Muscle of leg (tissue), 11 donors: ENCODE data around the gene SELENOW. TPM values are rescaled to one million over a fixed set of nuclear protein-coding genes. Genes with fewer than 3 reads are reported as not detected.
"Not testable (repeated sequence)": the region's sequence is repeated elsewhere in the genome, so short reads cannot be mapped to it uniquely, and the experiment has no call there.

Source experiments
- DNase-seq: peaks from one replicate; pipeline ENCODE4 v3.0.0; 2013
- H3K27ac ChIP-seq: one replicate; pipeline ENCODE4 v1.5.1; 2013; ENCODE audit warnings: mild to moderate bottlenecking, low read length, control low read depth
- H3K27me3 ChIP-seq: one replicate; pipeline ENCODE4 v1.6.1; 2013; ENCODE audit warnings: low read length; ENCODE audit not compliant: control insufficient read depth, insufficient read depth
- H3K36me3 ChIP-seq: one replicate; pipeline ENCODE4 v1.6.1; 2013; ENCODE audit warnings: low read length; ENCODE audit not compliant: control insufficient read depth, insufficient read depth
- H3K4me1 ChIP-seq: one replicate; pipeline ENCODE4 v1.6.1; 2013; ENCODE audit warnings: low read length; ENCODE audit not compliant: control insufficient read depth, insufficient read depth
- H3K4me3 ChIP-seq: one replicate; pipeline ENCODE4 v1.5.1; 2013; ENCODE audit warnings: low read length, control low read depth
- H3K9me3 ChIP-seq: replicated peaks from 2 replicates; pipeline ENCODE4 v1.6.1; 2013; ENCODE audit warnings: low read depth, low read length; ENCODE audit not compliant: control insufficient read depth
- WGBS: methylation state at CpG from one replicate; pipeline ENCODE4 v1.1.5; 2013; ENCODE audit warnings: missing lambda C conversion rate; ENCODE audit not compliant: insufficient coverage; 5-methylcytosine and 5-hydroxymethylcytosine counted together
- polyA plus RNA-seq, 8 donors: library from polyadenylated mRNA; unstranded; fragments of 120-200 nt; gene quantifications; one replicate each; pipeline versions ENCODE4 v1.2.1 to v1.2.3, GENCODE V29; 2013; ENCODE audit warnings: inconsistent platforms in 1 of 8, low replicate concordance in 1 of 8; ENCODE audit not compliant: insufficient read length in 8 of 8, insufficient read depth in 1 of 8
- total RNA-seq: library from RNA; stranded (reverse); fragments of 120-200 nt; gene quantifications from one replicate; pipeline ENCODE4 v1.2.4, GENCODE V29; 2013

Gene SELENOW
- total and polyA plus RNA-seq, 9 donors: 688 to 1,360 (median 886) TPM

DNA sequence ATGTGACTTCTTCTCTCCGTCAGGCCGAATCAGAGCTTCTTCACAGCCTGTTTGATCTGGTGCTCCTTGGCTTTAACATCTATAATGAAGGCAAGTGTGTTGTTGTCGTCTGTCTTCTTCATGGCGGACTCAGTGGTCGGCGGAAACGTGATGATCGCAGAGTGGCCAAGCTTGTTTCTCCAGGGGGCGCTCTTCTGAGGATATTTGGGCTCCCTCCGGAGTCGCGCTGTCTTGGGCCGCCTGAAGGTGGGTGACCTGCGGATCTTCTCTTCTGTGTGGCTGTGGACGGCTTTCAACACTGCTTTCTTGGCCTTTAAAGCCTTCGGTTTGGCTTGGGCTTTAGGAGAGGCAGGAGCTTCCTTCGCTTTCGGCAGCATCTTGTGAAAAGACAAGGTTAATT lies 16.0 kb downstream of the SELENOW start:
- DNase-seq: no peak
- peaks cover 3% of the 10 kb centered on the region for H3K9me3 ChIP-seq
- H3K4me1 ChIP-seq: peaks cover 3% of the 10 kb centered on the region
- 73% methylated on average over 11 of the region's 18 CpGs for whole genome bisulfite sequencing
- no peak overlapping the region for H3K27ac ChIP-seq
- H3K27me3 ChIP-seq: no peaks in the 10 kb centered on the region
- no peak overlapping the region for H3K4me3 ChIP-seq
- no peaks in the 10 kb centered on the region for H3K36me3 ChIP-seq

- no peaks in the 10 kb centered on the region for H3K36me3 ChIP-seq
- no CpG with 5 or more reads among the region's 2 CpGs for WGBS
- DNase-seq: no peak
- no peaks in the 10 kb centered on the region for H3K4me1 ChIP-seq
- H3K27ac ChIP-seq: no peak overlapping the region
- no peaks in the 10 kb centered on the region for H3K27me3 ChIP-seq
- H3K4me3 ChIP-seq: no peak overlapping the region
- H3K9me3 ChIP-seq: peaks cover 7% of the 10 kb centered on the region
Measured at GRCh38 chr19:47796785-47797184, 18.3 kb downstream of the SELENOW start.

- no peaks in the 10 kb centered on the region for H3K36me3 ChIP-seq
- no peaks in the 10 kb centered on the region for H3K4me1 ChIP-seq
- DNase-seq: no peak
- H3K4me3 ChIP-seq: no peak overlapping the region
- WGBS: 75% methylated on average over 7 of the region's 14 CpGs
- no peak overlapping the region for H3K27ac ChIP-seq
- peaks cover 4% of the 10 kb centered on the region for H3K9me3 ChIP-seq
- H3K27me3 ChIP-seq: no peaks in the 10 kb centered on the region
Measured at GRCh38 chr19:47797996-47798903, 19.7 kb downstream of the SELENOW start.

DNA sequence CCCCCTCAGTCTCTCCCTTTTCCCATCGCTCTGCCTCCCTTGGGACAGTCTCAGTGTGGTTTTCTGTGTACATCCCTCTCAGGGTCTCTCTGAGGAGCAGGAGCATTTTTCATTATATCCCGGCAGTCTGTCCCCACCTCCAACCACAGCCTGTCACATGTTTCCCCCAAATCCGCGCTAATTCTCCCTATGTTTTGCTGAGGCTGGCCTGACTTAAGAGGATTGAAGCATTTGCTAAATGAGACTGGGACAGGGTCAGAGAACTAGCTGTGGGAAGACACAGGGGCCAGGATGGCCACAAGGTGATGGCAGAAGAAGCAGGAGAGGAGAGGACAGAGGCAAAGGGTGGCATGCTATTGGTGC lies 20.4 kb downstream of the SELENOW start:
- Histone ChIP-seq H3K9me3 (peaks cover 4% of the 10 kb centered on the region), H3K27ac (no peak overlapping the region), H3K4me3 (no peak overlapping the region), H3K4me1 (no peaks in the 10 kb centered on the region), H3K27me3 (no peaks in the 10 kb centered on the region), H3K36me3 (no peaks in the 10 kb centered on the region)
- 50% methylated on average over 1 of the region's 4 CpGs for WGBS
- DNase-seq: no peak

DNA sequence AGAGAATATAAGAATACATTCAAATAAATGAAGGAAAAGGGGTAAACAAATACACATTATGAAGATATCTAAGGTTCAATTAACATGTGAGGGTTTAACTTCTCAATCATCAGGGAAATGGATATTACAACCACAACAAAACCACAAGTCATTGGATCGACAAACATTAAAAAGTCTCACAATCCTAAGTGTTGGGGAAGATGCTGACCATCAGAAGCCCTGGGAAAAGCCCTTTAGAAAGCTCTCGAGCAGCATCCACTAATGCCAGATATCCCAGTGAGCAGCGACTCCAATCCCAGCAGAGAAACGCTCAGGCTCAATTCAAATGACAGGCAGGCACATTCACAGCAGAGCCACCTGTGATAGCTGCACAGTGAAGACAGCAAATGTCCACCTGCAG lies 22.8 kb downstream of the SELENOW start:
- H3K9me3 ChIP-seq: peaks cover 4% of the 10 kb centered on the region
- H3K27ac ChIP-seq: no peak overlapping the region
- WGBS: no CpG with 5 or more reads among the region's 4 CpGs
- H3K4me3 ChIP-seq: no peak overlapping the region
- H3K4me1 ChIP-seq: no peaks in the 10 kb centered on the region
- H3K36me3 ChIP-seq: no peaks in the 10 kb centered on the region
- no peak for DNase-seq
- H3K27me3 ChIP-seq: no peaks in the 10 kb centered on the region

- Histone ChIP-seq H3K4me3 (no peak overlapping the region), H3K4me1 (no peaks in the 10 kb centered on the region), H3K27me3 (no peaks in the 10 kb centered on the region), H3K27ac (no peak overlapping the region), H3K36me3 (no peaks in the 10 kb centered on the region), H3K9me3 (peaks cover 4% of the 10 kb centered on the region)
- 78% methylated on average over 9 of the region's 25 CpGs for WGBS
- DNase-seq: no peak
Measured at GRCh38 chr19:47802521-47803043, 24.1 kb downstream of the SELENOW start.

DNA sequence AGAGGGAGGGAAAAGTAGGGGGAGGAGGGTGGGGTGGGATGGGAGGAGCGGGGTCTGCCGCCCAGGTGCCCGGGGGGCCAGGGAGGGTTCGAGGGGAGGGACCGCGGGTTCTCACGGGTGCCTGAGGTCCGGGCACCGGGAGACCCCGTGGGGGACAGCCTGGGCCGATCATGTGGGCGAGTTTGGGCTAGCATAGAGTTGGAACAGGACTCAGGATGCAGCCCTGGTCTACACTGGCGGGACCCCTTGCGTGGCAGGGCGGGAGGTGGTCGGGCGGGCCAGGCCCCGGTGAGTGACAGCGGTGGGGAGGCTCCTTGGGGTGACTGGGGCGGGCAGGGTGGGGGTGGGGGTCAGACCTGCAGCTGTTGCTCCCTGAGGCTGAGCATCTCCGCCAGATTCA lies 24.6 kb downstream of the SELENOW start:
- not testable (repeated sequence) for DNase-seq, H3K36me3 ChIP-seq, H3K4me3 ChIP-seq, H3K4me1 ChIP-seq, H3K27me3 ChIP-seq, H3K27ac ChIP-seq, H3K9me3 ChIP-seq
- 73% methylated on average over 11 of the region's 21 CpGs for WGBS

DNA sequence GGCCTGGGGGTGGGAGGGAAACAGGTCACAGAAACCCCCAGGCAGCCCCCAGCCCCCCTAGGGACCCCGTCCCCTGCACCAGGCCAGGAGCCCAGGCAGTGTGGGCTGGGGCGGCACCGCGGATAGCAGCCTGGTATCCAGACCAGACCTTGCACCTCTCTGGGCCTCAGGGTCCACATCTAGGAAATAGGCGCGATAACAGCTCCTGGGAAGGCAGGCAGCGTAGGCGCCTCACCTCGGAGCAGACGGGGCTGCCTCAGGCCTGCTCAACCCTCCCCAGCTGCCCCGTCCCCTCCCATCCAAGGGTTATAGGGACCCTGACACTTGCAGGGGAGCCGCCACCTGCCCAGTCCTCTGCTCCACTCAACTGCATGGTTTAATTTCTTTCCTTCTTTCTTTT lies 25.2 kb downstream of the SELENOW start:
- H3K36me3 ChIP-seq, H3K27ac ChIP-seq, H3K9me3 ChIP-seq, H3K4me1 ChIP-seq, H3K27me3 ChIP-seq, DNase-seq, H3K4me3 ChIP-seq: not testable (repeated sequence)
- no CpG with 5 or more reads among the region's 12 CpGs for WGBS

DNA sequence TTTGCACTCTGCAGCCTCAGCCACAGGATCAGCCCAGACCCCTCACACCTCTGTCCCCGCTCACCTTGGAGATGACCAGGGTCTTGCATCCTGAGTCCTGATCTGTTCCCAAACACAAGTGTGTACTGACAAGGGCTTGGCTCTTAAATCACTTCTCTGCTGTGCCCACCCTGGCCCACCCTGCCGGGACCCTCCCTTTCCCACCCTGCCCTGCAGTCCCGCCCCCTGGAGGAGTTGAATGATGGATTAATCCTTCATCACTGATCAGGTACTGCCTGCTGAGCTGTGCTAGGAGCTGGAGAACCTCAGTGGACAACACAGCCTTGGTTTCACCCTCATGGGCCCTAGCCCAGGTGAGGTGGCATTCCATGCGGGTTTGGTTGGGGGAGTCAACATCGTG lies 25.9 kb downstream of the SELENOW start, which contains the start of gene TPRX1:
Gene TPRX1, minus strand, starts transcription at position 101 of the 400 bp plus-strand sequence. Its CDS starts 12 bp downstream, at position 89.
- not testable (repeated sequence) for H3K9me3 ChIP-seq, H3K27ac ChIP-seq, H3K36me3 ChIP-seq, H3K4me1 ChIP-seq, H3K4me3 ChIP-seq, DNase-seq, H3K27me3 ChIP-seq
- WGBS: 60% methylated on average over 1 of the region's 5 CpGs

GRCh38 chr19:47805313-47805712 lies 26.8 kb downstream of the SELENOW start:
- no peak overlapping the region for H3K4me3 ChIP-seq
- H3K4me1 ChIP-seq: no peaks in the 10 kb centered on the region
- DNase-seq: no peak
- H3K9me3 ChIP-seq: peaks cover 4% of the 10 kb centered on the region
- H3K27ac ChIP-seq: no peak overlapping the region
- WGBS: 73% methylated on average over 8 of the region's 10 CpGs
- H3K27me3 ChIP-seq: no peaks in the 10 kb centered on the region
- no peaks in the 10 kb centered on the region for H3K36me3 ChIP-seq
